Measurements from ENCODE around the gene SNX3.
"Not testable (repeated sequence)": the region's sequence is repeated elsewhere in the genome, so short reads cannot be mapped to it uniquely, and the experiment has no call there.

Gene SNX3

DNA sequence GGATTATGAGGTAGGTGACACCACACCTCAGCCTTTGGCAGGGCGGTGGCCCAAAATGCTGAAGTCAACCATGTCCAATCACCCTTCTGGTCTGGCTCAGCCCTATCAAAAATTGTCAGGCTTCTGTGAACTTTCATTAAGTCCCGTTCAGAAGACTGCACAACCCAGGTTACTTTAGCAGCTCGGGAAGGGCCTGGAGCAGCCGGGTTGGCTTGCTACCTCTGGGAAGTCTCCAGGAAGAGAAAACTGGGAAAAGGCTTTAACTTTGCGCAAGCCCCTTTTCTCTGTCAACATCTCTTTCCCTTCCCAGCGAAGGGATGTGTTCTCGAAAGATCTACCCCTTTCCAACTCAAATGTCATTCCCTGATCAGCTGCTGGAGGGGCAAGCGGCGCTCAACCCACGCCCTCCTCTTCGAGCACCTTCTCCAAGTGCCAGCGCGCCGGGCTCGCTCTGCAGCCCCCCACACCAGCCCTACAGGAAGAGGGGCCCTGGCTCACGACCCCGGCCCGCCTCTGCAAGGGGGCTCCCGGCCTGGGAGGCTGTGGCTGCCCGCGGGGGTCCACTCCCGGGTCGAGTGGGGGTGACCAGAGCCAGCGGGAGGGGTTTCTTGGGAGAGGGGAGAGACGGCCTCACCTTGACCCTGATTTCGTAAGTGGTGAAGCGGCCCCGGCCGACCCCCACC, 573 bp downstream of the SNX3 start:
- DNase-seq (ENCODE audit: low read depth), result peak; percentile 3

- DNase-seq (ENCODE audit: low read depth), result no peak
Observed at GRCh38 chr6:108254433-108255410, 6.1 kb downstream of the SNX3 start.

- DNase-seq (ENCODE audit: low read depth), result no peak
Observed at GRCh38 chr6:108253241-108253640, 7.6 kb downstream of the SNX3 start.

DNA sequence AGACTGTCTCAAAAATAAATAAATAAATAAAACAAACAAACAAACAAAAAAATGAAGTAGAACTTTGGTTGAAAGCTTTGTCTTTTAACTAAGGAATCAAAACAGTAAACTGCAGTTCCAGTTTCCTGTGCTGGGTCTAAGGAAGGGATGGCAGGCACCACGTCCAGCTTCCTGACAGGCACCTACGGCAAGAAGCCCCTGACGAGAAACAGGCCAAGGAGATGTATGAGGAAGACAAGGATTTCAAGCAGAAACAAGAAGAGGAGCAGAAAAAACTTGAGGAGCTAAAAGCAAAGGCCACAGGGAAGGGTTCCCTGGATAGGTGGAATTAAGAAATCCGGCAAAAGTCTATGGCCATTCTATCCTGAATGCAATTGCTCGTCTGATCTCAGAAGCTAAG, 8.8 kb downstream of the SNX3 start:
- DNase-seq (ENCODE audit: low read depth), result no peak

GRCh38 chr6:108251252-108251651, 9.6 kb downstream of the SNX3 start:
- no peak for DNase-seq (ENCODE audit: low read depth)

- DNase-seq (ENCODE audit: low read depth), result no peak
Observed at GRCh38 chr6:108250240-108250866, 10.5 kb downstream of the SNX3 start.

GRCh38 chr6:108247965-108248536, 12.8 kb downstream of the SNX3 start:
- no peak for DNase-seq (ENCODE audit: low read depth)

- not testable (repeated sequence) for DNase-seq (ENCODE audit: low read depth)
Observed at GRCh38 chr6:108245095-108245494, 15.7 kb downstream of the SNX3 start.

DNA sequence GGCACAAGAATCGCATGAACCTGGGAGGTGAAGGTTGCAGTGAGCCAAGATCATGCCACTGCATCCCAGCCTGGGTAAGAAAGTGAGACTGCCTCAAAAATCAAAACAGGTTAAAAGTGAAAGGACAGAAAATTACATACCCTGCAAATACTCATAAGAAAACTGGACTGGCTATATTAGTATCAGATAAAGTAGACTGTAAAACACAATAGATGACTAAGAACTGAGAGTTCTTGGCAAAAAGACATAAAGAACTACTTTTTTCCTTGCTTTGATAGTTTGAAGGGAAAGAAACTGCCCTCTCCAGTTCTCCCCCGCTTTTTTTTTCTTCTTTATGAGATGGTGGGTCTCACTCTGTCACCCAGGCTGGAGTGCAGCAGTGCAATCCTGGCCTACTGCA, 17.0 kb downstream of the SNX3 start:
- DNase-seq (ENCODE audit: low read depth), result no peak

DNA sequence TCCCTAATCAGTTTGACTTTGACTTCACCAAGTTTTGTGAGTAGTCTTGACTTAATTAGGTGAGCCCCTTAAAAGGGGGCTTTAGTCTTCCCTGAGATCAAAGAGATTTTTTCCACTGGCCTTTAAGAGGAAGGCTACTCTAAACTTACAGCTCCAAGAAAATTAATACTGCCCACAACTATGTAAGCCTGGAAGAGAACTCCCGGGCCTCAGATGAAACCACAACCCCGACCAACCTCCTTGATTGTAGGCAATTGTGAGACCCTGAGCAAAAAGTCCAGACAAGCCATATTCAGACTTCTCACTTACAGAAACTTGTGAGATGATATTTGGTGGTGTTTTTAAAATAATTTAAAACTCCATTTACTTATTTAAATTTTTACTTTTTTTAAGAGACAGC, 18.1 kb downstream of the SNX3 start:
- no peak for DNase-seq (ENCODE audit: low read depth)

GRCh38 chr6:108242259-108242658, 18.6 kb downstream of the SNX3 start:
- no peak for DNase-seq (ENCODE audit: low read depth)

DNA sequence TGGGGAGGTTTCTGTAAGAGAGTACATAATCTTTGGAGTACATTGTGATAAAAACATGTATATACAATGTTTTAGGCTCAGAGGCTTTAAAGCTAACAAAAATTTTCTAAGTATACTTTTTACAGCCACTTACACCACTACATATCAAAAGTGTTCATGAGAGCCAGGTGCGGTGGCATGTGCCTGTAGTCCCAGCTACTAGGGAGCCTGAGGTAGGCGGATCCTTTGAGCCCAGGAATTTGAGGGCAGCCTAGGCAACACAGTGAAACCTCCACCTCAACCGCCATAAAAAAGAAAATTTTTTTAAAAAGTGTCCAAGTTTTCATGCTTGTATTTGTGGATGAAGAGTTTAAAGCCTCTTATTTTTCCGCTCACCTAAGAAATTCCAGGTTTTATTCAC, 22.5 kb downstream of the SNX3 start:
- no peak for DNase-seq (ENCODE audit: low read depth)

DNA sequence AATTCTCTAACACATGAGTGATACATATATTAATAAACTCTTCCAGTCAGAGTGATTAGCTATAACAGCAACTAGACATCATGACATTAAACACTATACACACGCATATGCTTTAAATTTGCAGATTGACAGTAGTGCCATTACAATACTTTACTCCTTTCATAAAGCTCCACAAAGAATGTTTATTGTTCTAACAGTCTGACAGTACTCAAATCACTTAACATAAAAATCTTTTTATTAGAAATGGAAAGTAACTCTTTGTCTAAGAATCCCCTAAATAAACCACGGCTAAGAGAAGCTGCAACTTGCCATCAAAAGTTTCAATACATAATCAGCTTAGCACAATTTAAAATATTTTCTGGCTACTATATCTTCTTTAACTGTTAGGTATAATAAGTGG, 24.0 kb downstream of the SNX3 start:
- no peak for DNase-seq (ENCODE audit: low read depth)

DNA sequence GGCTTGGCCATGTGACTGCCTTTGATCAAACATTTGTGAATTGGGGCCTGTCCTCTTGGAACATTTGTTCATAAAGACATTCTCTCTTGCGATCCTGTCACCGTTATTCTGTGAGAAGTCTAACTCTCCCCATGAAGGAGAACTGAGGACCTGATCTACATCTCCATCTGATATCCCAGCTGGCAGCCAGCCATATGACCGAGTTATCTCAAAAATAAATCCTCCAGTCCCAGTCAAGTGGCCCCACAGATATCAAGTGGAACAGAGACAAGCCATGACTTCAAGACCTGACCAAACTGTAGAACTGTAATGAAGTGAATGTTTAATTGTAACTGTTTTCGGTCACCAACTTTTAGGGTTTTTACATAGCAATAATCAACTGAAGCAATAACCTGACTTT, 25.7 kb downstream of the SNX3 start:
- no peak for DNase-seq (ENCODE audit: low read depth)

- no peak for DNase-seq (ENCODE audit: low read depth)
Observed at GRCh38 chr6:108228416-108228815, 32.4 kb downstream of the SNX3 start.

DNA sequence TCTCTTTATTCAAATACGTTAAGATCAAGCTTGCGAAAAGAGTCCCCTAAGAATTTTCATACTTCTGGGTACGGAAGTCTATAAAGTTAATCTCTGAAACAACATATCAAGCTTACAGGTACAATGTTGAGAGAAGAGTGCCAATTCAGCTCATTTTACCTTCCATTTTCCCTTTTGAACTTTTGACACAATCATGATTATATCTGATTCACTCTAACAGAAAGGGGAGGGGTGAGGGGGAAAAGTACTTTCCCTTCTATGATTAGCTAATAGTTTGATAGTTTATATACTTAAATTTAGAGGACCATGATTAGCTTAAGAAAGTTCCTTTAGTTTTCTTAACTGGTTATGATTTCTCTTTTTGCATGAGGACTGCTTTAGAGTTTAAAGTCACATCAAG, 33.5 kb downstream of the SNX3 start:
- no peak for DNase-seq (ENCODE audit: low read depth)

DNA sequence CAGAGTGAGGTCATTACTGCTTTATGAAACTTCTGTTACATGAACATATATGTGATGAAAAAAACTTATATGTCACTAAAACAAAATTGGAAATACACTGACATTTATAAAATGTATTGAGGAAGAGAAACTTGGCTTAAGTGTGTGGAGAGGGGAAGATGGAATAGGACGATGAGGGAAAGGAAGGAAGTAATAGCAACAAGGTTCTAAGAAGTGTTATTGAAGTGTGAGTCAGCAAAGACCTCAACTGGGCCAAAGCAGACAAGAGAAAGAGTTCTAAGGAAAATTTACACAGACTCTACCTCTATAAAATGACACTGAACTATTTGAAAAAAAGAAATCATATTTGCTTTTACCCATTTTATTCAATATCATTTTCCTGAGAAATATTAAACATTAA, 38.3 kb downstream of the SNX3 start:
- DNase-seq (ENCODE audit: low read depth), result no peak

- DNase-seq (ENCODE audit: low read depth), result no peak
Observed at GRCh38 chr6:108222064-108222463, 38.8 kb downstream of the SNX3 start.

GRCh38 chr6:108211671-108212070, 49.2 kb downstream of the SNX3 start:
- DNase-seq (ENCODE audit: low read depth), result no peak

DNA sequence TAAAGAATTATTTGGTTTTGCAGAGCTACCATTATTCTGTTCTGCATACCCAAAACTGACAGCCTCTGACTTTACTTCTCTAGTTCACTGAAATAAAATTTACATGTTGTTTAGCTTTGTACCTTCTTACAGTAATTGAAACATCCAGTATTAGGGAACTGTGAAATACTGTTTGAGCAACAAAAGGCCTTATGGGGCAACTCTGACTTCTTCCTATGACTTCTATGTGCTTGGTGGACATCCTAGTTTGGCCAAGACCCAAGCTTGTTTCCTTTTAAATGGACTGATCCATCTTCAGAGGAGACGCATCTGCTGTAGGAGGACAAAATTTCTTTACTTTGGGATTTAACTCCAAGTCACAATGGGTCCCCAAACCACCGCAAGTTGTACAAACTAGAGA, 50.3 kb downstream of the SNX3 start:
- no peak for DNase-seq (ENCODE audit: low read depth)

GRCh38 chr6:108209738-108210137, 51.1 kb downstream of the SNX3 start:
- DNase-seq (ENCODE audit: low read depth), result no peak

DNA sequence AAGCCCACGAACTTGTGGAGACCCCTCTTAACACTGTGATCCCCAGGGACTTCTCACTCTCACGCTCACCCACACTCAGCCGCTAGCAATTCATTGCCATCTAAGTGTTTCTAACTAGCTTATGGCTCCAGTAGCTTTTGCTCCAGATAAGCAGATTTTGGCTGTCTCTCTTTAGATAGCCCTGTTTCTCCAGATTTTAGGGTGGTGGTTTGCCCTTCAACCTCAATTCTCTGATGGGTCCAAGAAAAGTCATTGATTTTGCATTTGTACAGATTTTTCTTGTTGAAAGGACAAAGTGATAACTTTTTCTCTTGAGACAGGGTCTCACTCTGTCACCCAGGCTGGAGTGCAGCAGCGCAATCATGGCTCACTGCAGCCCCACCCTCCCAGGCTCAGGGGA, 53.8 kb downstream of the SNX3 start:
- DNase-seq (ENCODE audit: low read depth), result no peak
